Upper lobe of left lung (tissue), 4 donors: Measurements from ENCODE around the gene SORBS1.

Source experiments
- POLR2A ChIP-seq, 4 donors: fragments of 450-650 bp; IDR thresholded peaks; one replicate each; pipeline ENCODE4 v1.5.1; 2016 to 2017; ENCODE audit warnings: antibody characterized with exemption in 4 of 4, mild to moderate bottlenecking in 2 of 4
- TF ChIP-seq, protein P1 (sequence below), 6 experiments: fragments of 450-650 bp in 4 of 6; fragments of 200-600 bp in 2 of 6; sonication (generic) in 2 of 6; IDR thresholded peaks; one replicate each; pipeline ENCODE4 v1.5.1; 2016 to 2019; ENCODE audit warnings: antibody characterized with exemption in 6 of 6

DNA sequence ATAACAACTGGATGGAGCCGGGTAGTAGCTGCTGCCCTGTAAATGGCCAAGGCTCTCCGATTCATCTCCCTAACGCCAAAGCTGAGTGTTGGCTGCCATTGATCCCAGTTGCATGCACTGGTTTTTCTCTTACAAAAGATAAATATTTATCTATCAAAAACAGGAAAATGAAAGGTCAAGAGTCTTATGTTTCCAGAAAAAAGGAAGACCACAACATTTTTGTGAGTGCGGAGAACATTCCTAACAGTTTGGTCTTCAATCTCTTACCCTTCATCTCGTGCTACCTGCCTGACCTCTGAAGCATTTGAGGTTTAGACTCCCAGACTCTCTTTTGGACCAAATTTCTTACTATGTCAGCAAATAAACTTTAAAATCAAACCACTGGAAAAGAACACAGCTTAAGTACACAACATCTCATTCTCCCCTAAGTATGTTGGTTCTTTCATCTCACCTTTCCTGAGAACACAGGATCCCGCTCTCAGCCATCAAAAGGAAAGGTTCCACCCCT is 61.6 kb downstream of the SORBS1 start:
- TF ChIP-seq, protein P1, sequence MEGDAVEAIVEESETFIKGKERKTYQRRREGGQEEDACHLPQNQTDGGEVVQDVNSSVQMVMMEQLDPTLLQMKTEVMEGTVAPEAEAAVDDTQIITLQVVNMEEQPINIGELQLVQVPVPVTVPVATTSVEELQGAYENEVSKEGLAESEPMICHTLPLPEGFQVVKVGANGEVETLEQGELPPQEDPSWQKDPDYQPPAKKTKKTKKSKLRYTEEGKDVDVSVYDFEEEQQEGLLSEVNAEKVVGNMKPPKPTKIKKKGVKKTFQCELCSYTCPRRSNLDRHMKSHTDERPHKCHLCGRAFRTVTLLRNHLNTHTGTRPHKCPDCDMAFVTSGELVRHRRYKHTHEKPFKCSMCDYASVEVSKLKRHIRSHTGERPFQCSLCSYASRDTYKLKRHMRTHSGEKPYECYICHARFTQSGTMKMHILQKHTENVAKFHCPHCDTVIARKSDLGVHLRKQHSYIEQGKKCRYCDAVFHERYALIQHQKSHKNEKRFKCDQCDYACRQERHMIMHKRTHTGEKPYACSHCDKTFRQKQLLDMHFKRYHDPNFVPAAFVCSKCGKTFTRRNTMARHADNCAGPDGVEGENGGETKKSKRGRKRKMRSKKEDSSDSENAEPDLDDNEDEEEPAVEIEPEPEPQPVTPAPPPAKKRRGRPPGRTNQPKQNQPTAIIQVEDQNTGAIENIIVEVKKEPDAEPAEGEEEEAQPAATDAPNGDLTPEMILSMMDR (IDR thresholded peaks at IDR 0.05) = no peak
- no peak for TF ChIP-seq POLR2A (IDR thresholded peaks at IDR 0.05)
